ENCODE results near the gene UROC1. TPM values are rescaled to one million over a fixed set of nuclear protein-coding genes. Genes with fewer than 3 reads are reported as not detected.

Gene UROC1
- total RNA-seq, 1 donor from 2014 or later, result not detected

DNA sequence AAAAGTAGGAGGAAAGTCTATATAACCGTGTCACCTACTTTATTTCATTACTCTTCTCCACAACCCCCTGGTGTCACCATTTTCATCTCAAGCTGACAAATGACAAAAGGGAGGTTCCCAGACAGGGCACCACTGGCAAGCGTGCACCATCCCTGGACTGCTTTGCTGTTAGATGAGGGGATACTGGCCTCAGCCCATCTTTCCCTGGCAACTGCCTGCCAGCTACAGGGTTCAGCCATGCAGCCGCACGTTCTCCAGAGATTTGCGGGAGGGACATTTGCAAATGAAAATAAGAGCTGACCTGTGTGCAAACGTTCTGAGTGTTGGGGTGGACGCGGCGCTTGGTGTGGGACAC lies 660 bp downstream of the UROC1 start:
- TF ChIP-seq, protein P1, sequence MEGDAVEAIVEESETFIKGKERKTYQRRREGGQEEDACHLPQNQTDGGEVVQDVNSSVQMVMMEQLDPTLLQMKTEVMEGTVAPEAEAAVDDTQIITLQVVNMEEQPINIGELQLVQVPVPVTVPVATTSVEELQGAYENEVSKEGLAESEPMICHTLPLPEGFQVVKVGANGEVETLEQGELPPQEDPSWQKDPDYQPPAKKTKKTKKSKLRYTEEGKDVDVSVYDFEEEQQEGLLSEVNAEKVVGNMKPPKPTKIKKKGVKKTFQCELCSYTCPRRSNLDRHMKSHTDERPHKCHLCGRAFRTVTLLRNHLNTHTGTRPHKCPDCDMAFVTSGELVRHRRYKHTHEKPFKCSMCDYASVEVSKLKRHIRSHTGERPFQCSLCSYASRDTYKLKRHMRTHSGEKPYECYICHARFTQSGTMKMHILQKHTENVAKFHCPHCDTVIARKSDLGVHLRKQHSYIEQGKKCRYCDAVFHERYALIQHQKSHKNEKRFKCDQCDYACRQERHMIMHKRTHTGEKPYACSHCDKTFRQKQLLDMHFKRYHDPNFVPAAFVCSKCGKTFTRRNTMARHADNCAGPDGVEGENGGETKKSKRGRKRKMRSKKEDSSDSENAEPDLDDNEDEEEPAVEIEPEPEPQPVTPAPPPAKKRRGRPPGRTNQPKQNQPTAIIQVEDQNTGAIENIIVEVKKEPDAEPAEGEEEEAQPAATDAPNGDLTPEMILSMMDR (IDR thresholded peaks at IDR 0.05; ENCODE audit: partially characterized antibody, unreplicated experiment), result no peak
- DNase-seq, result peak; percentile 14
- Mint-ChIP-seq H3K27me3 (ENCODE audit: unreplicated experiment) (peaks cover 7% of the 10 kb centered on the region), H3K9me3 (ENCODE audit: unreplicated experiment) (peaks cover 4% of the 10 kb centered on the region), H3K4me3 (ENCODE audit: unreplicated experiment) (no peak overlapping the region), H3K4me1 (ENCODE audit: low read depth, unreplicated experiment) (peaks cover 4% of the 10 kb centered on the region), H3K36me3 (ENCODE audit: unreplicated experiment) (no peaks in the 10 kb centered on the region), H3K27ac (ENCODE audit: unreplicated experiment) (no peak overlapping the region)

DNA sequence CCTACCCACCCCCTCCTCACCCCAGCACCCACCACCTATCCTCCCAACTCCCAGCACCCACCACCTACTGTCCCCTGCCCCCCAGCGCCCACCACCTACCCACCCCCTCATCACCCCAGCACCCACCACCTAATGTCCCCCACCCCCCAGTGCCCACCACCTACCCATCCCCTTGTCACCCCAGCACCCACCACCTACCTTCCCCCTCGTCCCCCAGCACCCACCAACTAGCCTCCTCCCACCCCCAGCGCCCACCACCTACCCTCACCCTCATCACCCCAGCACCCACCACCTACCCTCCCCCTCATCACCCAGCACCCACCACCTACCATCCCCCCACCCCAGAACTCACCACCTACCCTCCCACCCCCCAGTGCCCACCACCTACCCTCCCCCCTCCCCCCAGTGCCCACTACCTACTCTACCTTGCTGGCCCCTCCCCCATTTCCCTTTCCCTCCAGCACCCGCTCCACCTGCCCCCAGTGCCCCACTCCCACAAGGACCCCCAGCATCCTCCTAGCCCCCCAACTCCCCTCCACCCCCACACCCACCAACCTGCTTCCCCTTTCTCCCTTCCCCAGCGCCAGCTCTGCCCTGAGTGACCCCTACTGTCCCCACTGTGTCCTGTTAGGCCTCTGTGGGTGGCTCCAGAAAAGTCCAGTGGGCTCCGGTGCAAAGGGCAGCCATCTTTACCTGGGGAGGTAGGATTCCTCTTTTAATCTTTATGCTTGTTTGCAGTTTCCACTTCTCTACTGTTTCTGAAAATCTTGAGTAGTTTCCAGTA lies 1.2 kb downstream of the UROC1 start:
- no peaks in the 10 kb centered on the region for H3K36me3 Mint-ChIP-seq (ENCODE audit: unreplicated experiment)
- H3K27ac Mint-ChIP-seq (ENCODE audit: unreplicated experiment), result no peak overlapping the region
- peaks cover 7% of the 10 kb centered on the region for H3K27me3 Mint-ChIP-seq (ENCODE audit: unreplicated experiment)
- peak; percentile 12 for DNase-seq
- H3K4me1 Mint-ChIP-seq (ENCODE audit: low read depth, unreplicated experiment), result peaks cover 4% of the 10 kb centered on the region
- peaks cover 4% of the 10 kb centered on the region for H3K9me3 Mint-ChIP-seq (ENCODE audit: unreplicated experiment)
- H3K4me3 Mint-ChIP-seq (ENCODE audit: unreplicated experiment), result no peak overlapping the region
- TF ChIP-seq, protein P1 (IDR thresholded peaks at IDR 0.05; ENCODE audit: partially characterized antibody, unreplicated experiment), result no peak

DNA sequence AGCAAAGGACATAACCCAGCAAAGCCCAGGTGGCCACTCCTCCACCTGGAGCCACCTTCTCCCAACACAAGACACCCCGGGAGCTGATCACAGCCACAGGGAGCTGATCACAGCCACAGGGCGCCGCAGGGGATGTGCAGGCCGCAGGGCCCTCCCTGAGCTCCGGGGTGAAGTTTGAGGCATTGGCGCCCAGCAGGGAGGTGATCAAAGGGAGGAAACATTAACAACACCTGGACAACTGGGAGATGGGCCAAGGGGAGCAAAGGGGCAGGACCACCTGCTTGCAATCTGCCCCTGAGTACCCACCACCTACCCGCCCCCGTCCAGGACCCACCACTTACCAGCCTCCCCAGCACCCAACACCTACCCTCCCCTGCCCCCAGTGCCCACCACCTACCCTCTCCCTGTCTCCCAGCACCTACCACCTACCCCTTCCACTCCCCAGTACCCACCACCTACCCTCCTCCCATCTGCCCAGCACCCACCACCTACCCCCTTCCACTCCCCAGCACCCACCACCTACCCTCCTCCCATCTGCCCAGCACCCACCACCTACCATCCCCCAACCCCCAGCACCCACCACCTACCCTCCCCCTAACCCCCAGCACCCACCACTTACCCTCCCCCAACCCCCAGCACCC lies 2.4 kb downstream of the UROC1 start:
- Mint-ChIP-seq H3K27me3 (ENCODE audit: unreplicated experiment) (peaks cover 7% of the 10 kb centered on the region), H3K9me3 (ENCODE audit: unreplicated experiment) (peaks cover 4% of the 10 kb centered on the region), H3K4me3 (ENCODE audit: unreplicated experiment) (no peak overlapping the region), H3K27ac (ENCODE audit: unreplicated experiment) (no peak overlapping the region), H3K4me1 (ENCODE audit: low read depth, unreplicated experiment) (peaks cover 3% of the 10 kb centered on the region), H3K36me3 (ENCODE audit: unreplicated experiment) (no peaks in the 10 kb centered on the region)
- TF ChIP-seq, protein P1 (IDR thresholded peaks at IDR 0.05; ENCODE audit: partially characterized antibody, unreplicated experiment), result no peak
- DNase-seq, result peak; percentile 20

DNA sequence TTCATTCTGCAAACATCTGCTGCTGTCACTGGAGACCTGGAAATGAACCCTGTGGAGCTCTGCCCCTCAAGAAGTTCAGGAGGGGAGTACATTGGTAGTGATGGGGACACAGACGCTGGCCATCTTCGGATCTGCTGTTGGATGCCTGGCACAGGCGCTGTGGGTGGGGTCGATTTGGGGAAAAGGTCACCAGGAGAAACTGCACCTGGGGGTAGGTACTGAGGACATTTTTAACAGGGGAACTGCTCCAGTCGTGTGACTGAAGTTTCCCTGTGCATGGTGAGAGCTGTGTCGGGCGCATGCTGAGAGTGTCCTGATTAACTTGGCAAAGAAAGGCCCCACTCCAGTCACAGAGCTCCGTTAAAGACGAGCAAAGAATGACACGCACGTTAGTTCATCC lies 3.4 kb downstream of the UROC1 start:
- Mint-ChIP-seq H3K4me3 (ENCODE audit: unreplicated experiment) (no peak overlapping the region), H3K4me1 (ENCODE audit: low read depth, unreplicated experiment) (peaks cover 3% of the 10 kb centered on the region), H3K36me3 (ENCODE audit: unreplicated experiment) (no peaks in the 10 kb centered on the region), H3K27me3 (ENCODE audit: unreplicated experiment) (peaks cover 7% of the 10 kb centered on the region), H3K9me3 (ENCODE audit: unreplicated experiment) (peaks cover 4% of the 10 kb centered on the region), H3K27ac (ENCODE audit: unreplicated experiment) (no peak overlapping the region)
- TF ChIP-seq, protein P1 (IDR thresholded peaks at IDR 0.05; ENCODE audit: partially characterized antibody, unreplicated experiment), result no peak
- peak; percentile 4 for DNase-seq
